Upper lobe of left lung (tissue), 4 donors: Measurements from ENCODE around the gene ZNF366.

Experiments used
- CTCF ChIP-seq, 6 experiments: fragments of 450-650 bp in 4 of 6; fragments of 200-600 bp in 2 of 6; sonication (generic) in 2 of 6; IDR thresholded peaks; one replicate each; pipeline ENCODE4 v1.5.1; 2016 to 2019; ENCODE audit warnings: antibody characterized with exemption in 6 of 6
- EP300 ChIP-seq, 4 donors: sonication (generic); formaldehyde crosslinking; IDR thresholded peaks; one replicate each; pipeline ENCODE4 v1.5.1; 2017; ENCODE audit warnings: antibody characterized with exemption in 4 of 4, control low read depth in 2 of 4
- POLR2A ChIP-seq, 4 donors: fragments of 450-650 bp; IDR thresholded peaks; one replicate each; pipeline ENCODE4 v1.5.1; 2016 to 2017; ENCODE audit warnings: antibody characterized with exemption in 4 of 4, mild to moderate bottlenecking in 2 of 4
- POLR2AphosphoS5 ChIP-seq, 2 donors: sonication (generic); formaldehyde crosslinking; IDR thresholded peaks; one replicate each; pipeline ENCODE4 v1.5.1; 2017; ENCODE audit warnings: antibody characterized with exemption in 2 of 2

GRCh38 chr5:72482046-72482445, 25.2 kb downstream of the ZNF366 start:
- TF ChIP-seq CTCF (IDR thresholded peaks at IDR 0.05) (no peak), EP300 (IDR thresholded peaks at IDR 0.05) (no peak), POLR2A (IDR thresholded peaks at IDR 0.05) (no peak), POLR2AphosphoS5 (IDR thresholded peaks at IDR 0.05) (no peak)
